Astrocyte (in vitro differentiated cells and primary cell): Measurements from ENCODE around the gene NDST3. TPM values are rescaled to one million over a fixed set of nuclear protein-coding genes. Genes with fewer than 3 reads are reported as not detected.

ENCODE experiments used
- DNase-seq: peaks from one replicate; pipeline ENCODE4 v3.0.0-alpha.2; 2010; ENCODE audit warnings: low read depth
- FAIRE-seq: peaks from 2 replicates; lab custom pipeline; 2011; peaks lifted over from hg19 to GRCh38; lab: Jason Lieb, UNC
- H2AFZ ChIP-seq: 2 replicates; pipeline ENCODE4 v1.6.0; 2012; ENCODE audit warnings: low read depth, low read length, inconsistent platforms
- H3K27ac ChIP-seq: 2 replicates; pipeline ENCODE4 v1.5.1; 2011; ENCODE audit warnings: low read depth, low read length, inconsistent platforms
- H3K27me3 ChIP-seq: 2 replicates; pipeline ENCODE4 v1.6.0; 2011; ENCODE audit warnings: low read length, inconsistent platforms; ENCODE audit not compliant: insufficient read depth
- H3K36me3 ChIP-seq: 2 replicates; pipeline ENCODE4 v1.5.1; 2011; ENCODE audit warnings: low read length, inconsistent platforms; ENCODE audit not compliant: insufficient read depth
- H3K4me1 ChIP-seq: 2 replicates; pipeline ENCODE4 v1.5.1; 2011; ENCODE audit warnings: low read length, inconsistent platforms; ENCODE audit not compliant: insufficient read depth
- H3K4me2 ChIP-seq: 2 replicates; pipeline ENCODE4 v1.6.0; 2012; ENCODE audit warnings: low read length, inconsistent platforms
- H3K4me3 ChIP-seq: 2 replicates; pipeline ENCODE4 v1.5.1; 2011; ENCODE audit warnings: low read depth, mild to moderate bottlenecking, low read length, inconsistent platforms; ENCODE audit not compliant: insufficient read depth
- H3K79me2 ChIP-seq: 2 replicates; pipeline ENCODE4 v1.6.0; 2012; ENCODE audit warnings: mild to moderate bottlenecking, low read length, inconsistent platforms; ENCODE audit not compliant: insufficient read depth
- H3K9ac ChIP-seq: 2 replicates; pipeline ENCODE4 v1.6.0; 2012; ENCODE audit warnings: mild to moderate bottlenecking, low read length, inconsistent platforms
- H3K9me3 ChIP-seq: 2 replicates; pipeline ENCODE4 v1.5.1; 2012; ENCODE audit warnings: low read depth, mild to moderate bottlenecking, low read length, inconsistent platforms; ENCODE audit not compliant: insufficient read depth
- H4K20me1 ChIP-seq: 2 replicates; pipeline ENCODE4 v1.6.0; 2012; ENCODE audit warnings: low read length, inconsistent platforms; ENCODE audit not compliant: insufficient read depth
- H3K27ac Mint-ChIP-seq: one replicate; pipeline ENCODE4 v1.8.0; 2021; ENCODE audit warnings: mild to moderate bottlenecking, mixed read lengths; ENCODE audit not compliant: unreplicated experiment
- H3K27me3 Mint-ChIP-seq: one replicate; pipeline ENCODE4 v1.8.0; 2021; ENCODE audit warnings: low read depth, mixed read lengths; ENCODE audit not compliant: unreplicated experiment
- H3K36me3 Mint-ChIP-seq: one replicate; pipeline ENCODE4 v1.8.0; 2021; ENCODE audit warnings: low read depth, mixed read lengths; ENCODE audit not compliant: unreplicated experiment
- H3K4me1 Mint-ChIP-seq: one replicate; pipeline ENCODE4 v1.8.0; 2021; ENCODE audit warnings: low read depth, mixed read lengths; ENCODE audit not compliant: unreplicated experiment
- H3K4me3 Mint-ChIP-seq: one replicate; pipeline ENCODE4 v1.8.0; 2021; ENCODE audit warnings: mild to moderate bottlenecking, moderate library complexity, mixed read lengths; ENCODE audit not compliant: unreplicated experiment
- H3K9me3 Mint-ChIP-seq: one replicate; pipeline ENCODE4 v1.8.0; 2021; ENCODE audit warnings: mild to moderate bottlenecking, mixed read lengths; ENCODE audit not compliant: unreplicated experiment
- EZH2 ChIP-seq: IDR thresholded peaks from 2 replicates; pipeline ENCODE4 v1.6.1; 2012; ENCODE audit warnings: mild to moderate bottlenecking, low read length, inconsistent platforms; ENCODE audit not compliant: insufficient read depth
- total RNA-seq: library from RNA; stranded (reverse); gene quantifications from 2 replicates; pipeline ENCODE4 v1.2.1, GENCODE V29; 2021
- TF ChIP-seq, protein P1 (sequence below): IDR thresholded peaks from 2 replicates; pipeline ENCODE4 v1.5.1; 2011; ENCODE audit warnings: low read depth, mild to moderate bottlenecking, inconsistent platforms, low read length, moderate library complexity; ENCODE audit not compliant: insufficient read depth

NDST3 gene
- total RNA-seq, 1 donor from 2014 or later = 0.57 TPM

DNA sequence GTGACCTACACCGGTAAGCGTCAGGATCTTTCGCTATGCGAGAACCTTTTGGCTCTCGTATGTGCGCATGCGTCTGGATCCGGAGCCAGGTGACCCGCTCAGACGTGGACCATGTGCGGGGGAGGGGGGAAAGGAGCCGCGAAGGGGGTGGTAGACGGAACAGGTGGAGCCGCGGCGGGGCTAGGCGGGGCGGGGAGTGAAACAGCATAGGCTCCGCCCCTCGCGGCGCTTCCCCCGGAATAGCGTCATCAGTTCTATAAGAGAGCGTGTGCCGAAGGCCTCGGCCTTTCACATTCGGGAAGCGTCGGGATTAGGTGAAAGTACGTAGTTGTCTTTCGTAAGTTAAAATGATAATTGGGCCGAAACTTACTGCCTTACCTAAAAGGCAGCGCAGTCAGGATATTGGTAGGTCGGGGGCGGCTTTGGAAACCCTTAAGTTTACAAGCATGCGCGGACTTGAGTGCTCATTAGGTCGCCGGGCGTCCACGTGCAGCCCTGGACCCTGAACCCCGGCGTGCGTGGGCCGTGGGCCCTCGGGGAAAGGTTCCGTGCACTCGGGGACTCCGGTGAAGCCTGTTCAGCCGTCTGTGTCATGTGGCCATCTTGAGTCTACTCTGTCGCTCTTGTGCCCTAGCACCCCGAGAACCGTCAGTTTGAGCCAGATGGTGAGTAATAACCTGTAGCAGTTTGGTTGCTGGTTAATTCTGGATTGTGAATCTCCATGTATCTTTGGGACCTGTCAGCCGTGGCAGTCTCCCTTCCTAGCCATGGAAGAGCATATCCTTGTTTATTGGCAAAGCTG lies 244.4 kb downstream of the NDST3 start:
- Histone ChIP-seq H3K9me3 (no peaks in the 10 kb centered on the region), H3K79me2 (peaks cover 17% of the 10 kb centered on the region), H2AFZ (peak overlapping the region; percentile 82), H3K36me3 (peaks cover 23% of the 10 kb centered on the region), H4K20me1 (peaks cover 44% of the 10 kb centered on the region), H3K27ac (peak overlapping the region; percentile 89), H3K9ac (peak overlapping the region; percentile 96), H3K4me3 (peak overlapping the region; percentile 95), H3K4me2 (peak overlapping the region; percentile 90), H3K4me1 (peaks cover 24% of the 10 kb centered on the region), H3K27me3 (no peaks in the 10 kb centered on the region)
- DNase-seq (peak; percentile 80), FAIRE-seq (no peak)
- Mint-ChIP-seq H3K27me3 (no peaks in the 10 kb centered on the region), H3K36me3 (peaks cover 8% of the 10 kb centered on the region), H3K9me3 (no peaks in the 10 kb centered on the region), H3K4me3 (peak overlapping the region; percentile 96), H3K27ac (peak overlapping the region; percentile 94), H3K4me1 (peaks cover 4% of the 10 kb centered on the region)
- TF ChIP-seq, protein P1, sequence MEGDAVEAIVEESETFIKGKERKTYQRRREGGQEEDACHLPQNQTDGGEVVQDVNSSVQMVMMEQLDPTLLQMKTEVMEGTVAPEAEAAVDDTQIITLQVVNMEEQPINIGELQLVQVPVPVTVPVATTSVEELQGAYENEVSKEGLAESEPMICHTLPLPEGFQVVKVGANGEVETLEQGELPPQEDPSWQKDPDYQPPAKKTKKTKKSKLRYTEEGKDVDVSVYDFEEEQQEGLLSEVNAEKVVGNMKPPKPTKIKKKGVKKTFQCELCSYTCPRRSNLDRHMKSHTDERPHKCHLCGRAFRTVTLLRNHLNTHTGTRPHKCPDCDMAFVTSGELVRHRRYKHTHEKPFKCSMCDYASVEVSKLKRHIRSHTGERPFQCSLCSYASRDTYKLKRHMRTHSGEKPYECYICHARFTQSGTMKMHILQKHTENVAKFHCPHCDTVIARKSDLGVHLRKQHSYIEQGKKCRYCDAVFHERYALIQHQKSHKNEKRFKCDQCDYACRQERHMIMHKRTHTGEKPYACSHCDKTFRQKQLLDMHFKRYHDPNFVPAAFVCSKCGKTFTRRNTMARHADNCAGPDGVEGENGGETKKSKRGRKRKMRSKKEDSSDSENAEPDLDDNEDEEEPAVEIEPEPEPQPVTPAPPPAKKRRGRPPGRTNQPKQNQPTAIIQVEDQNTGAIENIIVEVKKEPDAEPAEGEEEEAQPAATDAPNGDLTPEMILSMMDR = no peak
- no peak for TF ChIP-seq EZH2

DNA sequence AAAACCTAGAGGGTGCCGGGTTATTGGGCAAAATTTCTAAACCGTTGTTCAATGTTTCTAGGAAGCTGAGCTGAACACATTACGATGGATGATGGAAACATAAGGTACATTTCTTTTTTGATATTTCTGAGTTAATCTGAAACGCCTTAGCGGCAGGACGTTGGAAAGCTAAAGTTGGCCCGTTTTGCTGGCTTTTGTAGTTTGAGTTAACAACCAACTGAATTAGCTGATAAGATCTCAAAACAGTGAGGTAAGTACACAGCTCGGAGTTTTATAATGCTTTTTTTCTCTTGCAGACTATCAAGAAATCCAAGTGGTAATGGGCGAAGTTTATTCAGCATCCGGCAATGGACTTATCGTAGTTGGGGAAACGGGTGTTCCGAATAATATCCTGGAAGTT lies 245.0 kb downstream of the NDST3 start:
- Mint-ChIP-seq H3K9me3 (no peaks in the 10 kb centered on the region), H3K4me3 (peak overlapping the region; percentile 96), H3K36me3 (peaks cover 8% of the 10 kb centered on the region), H3K4me1 (peaks cover 7% of the 10 kb centered on the region), H3K27ac (peak overlapping the region; percentile 94), H3K27me3 (no peaks in the 10 kb centered on the region)
- DNase-seq (no peak), FAIRE-seq (no peak)
- Histone ChIP-seq H3K9me3 (no peaks in the 10 kb centered on the region), H4K20me1 (peaks cover 44% of the 10 kb centered on the region), H3K36me3 (peaks cover 23% of the 10 kb centered on the region), H3K27me3 (no peaks in the 10 kb centered on the region), H3K4me1 (peaks cover 24% of the 10 kb centered on the region), H3K9ac (peak overlapping the region; percentile 96), H2AFZ (no peak overlapping the region), H3K4me2 (peak overlapping the region; percentile 90), H3K4me3 (peak overlapping the region; percentile 95), H3K27ac (peak overlapping the region; percentile 89), H3K79me2 (peaks cover 17% of the 10 kb centered on the region)
- no peak for TF ChIP-seq EZH2
- TF ChIP-seq, protein P1 = no peak

DNA sequence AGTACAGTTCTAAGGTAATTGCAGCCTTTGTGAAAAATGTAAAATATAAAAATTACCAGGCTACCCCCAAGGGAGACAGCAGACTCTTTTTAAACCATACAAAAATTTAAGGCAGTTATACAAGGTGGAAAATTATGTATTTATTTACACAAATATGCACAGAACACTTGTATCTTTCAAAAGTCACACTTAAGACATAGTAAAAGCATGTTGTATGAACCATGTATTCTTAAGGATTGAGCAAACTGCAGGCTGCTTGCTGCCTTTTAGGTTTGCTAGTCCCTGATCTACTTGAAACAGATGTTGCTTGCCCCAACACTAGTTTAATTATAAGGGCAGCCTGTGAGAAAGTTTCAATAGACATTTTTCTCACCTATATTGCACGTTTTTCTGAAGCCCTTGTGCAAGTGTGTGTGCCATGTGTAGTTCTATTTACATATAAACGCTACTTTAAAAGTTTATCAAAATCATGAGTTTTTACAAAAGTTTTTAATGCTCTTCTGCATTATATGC lies 245.7 kb downstream of the NDST3 start:
- peaks cover 17% of the 10 kb centered on the region for H3K79me2 ChIP-seq
- Mint-ChIP-seq H3K27me3 (no peaks in the 10 kb centered on the region), H3K36me3 (peaks cover 8% of the 10 kb centered on the region), H3K4me3 (peak overlapping the region; percentile 96), H3K27ac (peak overlapping the region; percentile 94), H3K4me1 (peaks cover 8% of the 10 kb centered on the region), H3K9me3 (no peaks in the 10 kb centered on the region)
- DNase-seq (no peak), FAIRE-seq (no peak)
- H3K36me3 ChIP-seq = peaks cover 23% of the 10 kb centered on the region
- H4K20me1 ChIP-seq = peaks cover 44% of the 10 kb centered on the region
- H3K9me3 ChIP-seq = no peaks in the 10 kb centered on the region
- H3K4me3 ChIP-seq = peak overlapping the region; percentile 95
- peaks cover 24% of the 10 kb centered on the region for H3K4me1 ChIP-seq
- H3K9ac ChIP-seq = peak overlapping the region; percentile 96
- TF ChIP-seq EZH2 = no peak
- TF ChIP-seq, protein P1 = no peak
- no peak overlapping the region for H2AFZ ChIP-seq
- no peaks in the 10 kb centered on the region for H3K27me3 ChIP-seq
- peak overlapping the region; percentile 90 for H3K4me2 ChIP-seq
- H3K27ac ChIP-seq = peak overlapping the region; percentile 89
